GM12872 (cell line): ENCODE data around the gene FANCM.

ENCODE experiments used
- TF ChIP-seq, protein P1 (sequence below): IDR thresholded peaks from 3 replicates; pipeline ENCODE4 v1.5.1; 2011; ENCODE audit warnings: low read depth, mild to moderate bottlenecking, low read length, moderate library complexity; ENCODE audit not compliant: insufficient read depth

FANCM gene

GRCh38 chr14:45144658-45145057, 8.9 kb downstream of the FANCM start:
- TF ChIP-seq, protein P1, sequence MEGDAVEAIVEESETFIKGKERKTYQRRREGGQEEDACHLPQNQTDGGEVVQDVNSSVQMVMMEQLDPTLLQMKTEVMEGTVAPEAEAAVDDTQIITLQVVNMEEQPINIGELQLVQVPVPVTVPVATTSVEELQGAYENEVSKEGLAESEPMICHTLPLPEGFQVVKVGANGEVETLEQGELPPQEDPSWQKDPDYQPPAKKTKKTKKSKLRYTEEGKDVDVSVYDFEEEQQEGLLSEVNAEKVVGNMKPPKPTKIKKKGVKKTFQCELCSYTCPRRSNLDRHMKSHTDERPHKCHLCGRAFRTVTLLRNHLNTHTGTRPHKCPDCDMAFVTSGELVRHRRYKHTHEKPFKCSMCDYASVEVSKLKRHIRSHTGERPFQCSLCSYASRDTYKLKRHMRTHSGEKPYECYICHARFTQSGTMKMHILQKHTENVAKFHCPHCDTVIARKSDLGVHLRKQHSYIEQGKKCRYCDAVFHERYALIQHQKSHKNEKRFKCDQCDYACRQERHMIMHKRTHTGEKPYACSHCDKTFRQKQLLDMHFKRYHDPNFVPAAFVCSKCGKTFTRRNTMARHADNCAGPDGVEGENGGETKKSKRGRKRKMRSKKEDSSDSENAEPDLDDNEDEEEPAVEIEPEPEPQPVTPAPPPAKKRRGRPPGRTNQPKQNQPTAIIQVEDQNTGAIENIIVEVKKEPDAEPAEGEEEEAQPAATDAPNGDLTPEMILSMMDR = no peak

- TF ChIP-seq, protein P1 = no peak
These were observed 9.5 kb downstream of the FANCM start for GRCh38 chr14:45145214-45145613.

DNA sequence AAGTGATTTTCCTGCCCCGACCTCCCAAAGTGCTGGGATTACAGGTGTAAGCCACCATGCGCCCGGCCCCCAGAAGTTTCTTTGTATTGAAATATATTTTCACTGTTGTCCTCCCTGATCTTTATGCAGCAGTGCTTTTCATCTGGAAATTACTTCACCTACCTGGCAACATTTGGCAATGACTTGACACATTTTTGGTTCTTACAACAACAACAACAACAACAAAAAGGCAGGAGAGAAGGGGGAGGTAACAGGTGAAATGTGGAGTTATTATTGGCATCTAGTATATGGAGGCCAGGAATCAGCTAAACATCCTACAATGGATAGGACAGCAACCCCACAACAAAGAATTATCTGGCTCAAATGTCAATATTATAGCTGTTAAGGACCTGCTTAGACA, 13.9 kb downstream of the FANCM start:
- TF ChIP-seq, protein P1 = no peak

DNA sequence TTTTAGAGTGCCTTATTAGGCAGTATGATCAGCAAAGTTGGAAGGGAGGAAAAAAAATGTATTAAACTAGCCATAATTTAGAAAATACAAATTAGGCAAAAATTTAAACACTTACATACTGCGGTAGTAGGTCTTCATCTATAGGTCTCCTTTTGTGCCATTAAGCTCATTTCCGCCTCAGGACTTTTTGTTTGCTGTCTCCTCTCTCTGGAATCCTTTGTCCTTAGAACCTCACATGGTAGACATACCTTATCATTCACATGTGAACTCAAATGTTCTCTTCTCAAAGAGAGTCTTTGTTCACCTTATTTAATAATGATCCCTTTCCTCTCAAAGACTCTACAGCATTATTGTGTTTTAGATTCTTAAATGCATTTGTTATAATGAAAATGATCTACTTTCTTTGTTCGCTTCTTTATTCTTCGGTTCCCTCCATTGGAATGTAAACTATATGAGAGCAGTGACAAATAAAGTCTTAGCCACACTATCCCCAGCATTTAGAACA, 14.7 kb downstream of the FANCM start:
- TF ChIP-seq, protein P1 = no peak

- TF ChIP-seq, protein P1 = no peak
These were observed 20.3 kb downstream of the FANCM start for GRCh38 chr14:45156067-45156466.

GRCh38 chr14:45169906-45170305, 34.2 kb downstream of the FANCM start:
- TF ChIP-seq, protein P1 = no peak

GRCh38 chr14:45177076-45177475, 41.3 kb downstream of the FANCM start:
- TF ChIP-seq, protein P1 = no peak
